ENCODE data around the gene CHST15.

- no peak for TF ChIP-seq CTCF (IDR thresholded peaks at IDR 0.05)
- TF ChIP-seq POLR2A (IDR thresholded peaks at IDR 0.05), result no peak
Observed at GRCh38 chr10:124098575-124098974, 5.2 kb upstream of the CHST15 start.

All from adrenal gland (tissue), 5 donors.